ENCODE data around the gene MCM3AP.

- TF ChIP-seq POLR2A (IDR thresholded peaks at IDR 0.05) (no peak), CTCF (IDR thresholded peaks at IDR 0.05) (no peak), POLR2AphosphoS5 (IDR thresholded peaks at IDR 0.05) (no peak)
Observed at GRCh38 chr21:46229923-46230260, 55.5 kb downstream of the MCM3AP start.

All from sigmoid colon (tissue), 4 donors.